CD4-positive, alpha-beta T cell treated with Interleukin-6 for 4 hours (primary cell): ENCODE results near the gene NPVF.

Source experiments
- DNase-seq: peaks from one replicate; pipeline ENCODE4 v3.0.0-alpha.2; 2020; ENCODE audit warnings: mixed read lengths

The NPVF gene

GRCh38 chr7:25223206-25223605, 5.1 kb downstream of the NPVF start:
- no peak for DNase-seq

GRCh38 chr7:25222666-25223065, 5.6 kb downstream of the NPVF start:
- DNase-seq: no peak

GRCh38 chr7:25221009-25221408, 7.3 kb downstream of the NPVF start:
- no peak for DNase-seq

DNA sequence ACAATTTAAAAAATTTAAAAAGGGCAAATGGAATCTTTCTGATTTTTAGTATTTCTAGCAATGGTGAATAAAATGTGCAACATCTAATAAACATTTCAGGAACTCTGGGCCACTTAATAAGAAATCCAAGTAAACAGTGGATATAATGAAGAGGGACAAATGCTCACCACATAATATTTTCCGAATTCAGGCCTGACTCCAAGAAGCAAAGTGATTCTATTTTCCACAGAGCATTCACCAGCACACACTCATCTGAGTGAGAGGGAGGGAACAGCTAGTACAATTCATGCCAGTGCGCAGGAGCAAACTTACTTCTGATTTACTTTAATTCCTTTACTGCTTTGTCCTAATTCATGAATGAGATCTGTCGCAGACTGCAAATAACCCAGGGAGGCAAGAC, 10.1 kb downstream of the NPVF start:
- no peak for DNase-seq

DNA sequence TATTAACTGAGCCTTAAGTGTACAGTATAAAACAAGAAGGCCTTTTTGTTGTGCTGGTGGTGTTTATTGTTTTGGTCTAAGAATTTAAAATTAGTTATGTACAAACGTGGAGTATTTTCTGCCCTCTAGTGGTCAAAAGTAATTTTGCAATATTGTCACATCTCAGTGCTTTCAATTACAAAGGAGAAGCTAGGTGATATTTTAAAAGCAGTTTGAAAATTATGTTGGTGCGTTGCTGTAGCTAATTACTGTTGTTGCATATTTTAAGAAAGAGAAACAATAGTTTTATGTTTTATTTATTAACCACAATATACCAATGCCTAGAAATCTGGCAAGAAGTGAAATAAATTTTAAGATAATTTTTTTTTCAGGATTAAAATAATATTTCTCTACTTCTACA, 11.4 kb downstream of the NPVF start:
- DNase-seq: no peak

DNA sequence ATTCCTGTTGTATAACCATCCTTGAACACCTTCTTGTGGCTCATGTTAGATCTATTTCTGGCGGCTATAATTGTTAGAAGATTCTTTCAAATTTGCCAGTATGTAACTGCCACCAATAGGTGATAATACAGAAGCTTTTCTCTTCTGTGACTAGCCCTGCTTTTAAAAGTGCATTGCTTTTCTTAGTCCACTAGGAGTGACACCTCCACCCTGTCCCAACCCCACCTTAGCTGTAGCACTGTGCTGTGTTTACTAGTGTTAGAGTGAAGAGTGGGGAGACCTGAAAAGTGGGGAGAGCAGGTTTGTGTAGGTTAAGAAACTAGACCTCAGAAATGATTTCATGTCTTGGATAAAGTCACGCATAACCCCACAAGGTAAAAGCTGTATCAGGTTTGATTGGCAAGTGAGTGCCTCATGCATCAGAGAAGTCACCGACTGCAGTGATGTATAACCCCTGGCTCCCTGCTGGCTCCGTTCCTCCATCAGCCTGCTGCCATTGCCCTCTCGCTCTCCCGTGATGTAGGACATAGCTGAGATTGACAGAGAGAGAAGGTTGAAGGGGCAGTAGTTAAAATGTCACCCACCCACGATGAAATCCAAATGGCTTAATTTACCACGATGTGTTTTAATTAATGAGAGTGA, 12.5 kb downstream of the NPVF start:
- DNase-seq: no peak

DNA sequence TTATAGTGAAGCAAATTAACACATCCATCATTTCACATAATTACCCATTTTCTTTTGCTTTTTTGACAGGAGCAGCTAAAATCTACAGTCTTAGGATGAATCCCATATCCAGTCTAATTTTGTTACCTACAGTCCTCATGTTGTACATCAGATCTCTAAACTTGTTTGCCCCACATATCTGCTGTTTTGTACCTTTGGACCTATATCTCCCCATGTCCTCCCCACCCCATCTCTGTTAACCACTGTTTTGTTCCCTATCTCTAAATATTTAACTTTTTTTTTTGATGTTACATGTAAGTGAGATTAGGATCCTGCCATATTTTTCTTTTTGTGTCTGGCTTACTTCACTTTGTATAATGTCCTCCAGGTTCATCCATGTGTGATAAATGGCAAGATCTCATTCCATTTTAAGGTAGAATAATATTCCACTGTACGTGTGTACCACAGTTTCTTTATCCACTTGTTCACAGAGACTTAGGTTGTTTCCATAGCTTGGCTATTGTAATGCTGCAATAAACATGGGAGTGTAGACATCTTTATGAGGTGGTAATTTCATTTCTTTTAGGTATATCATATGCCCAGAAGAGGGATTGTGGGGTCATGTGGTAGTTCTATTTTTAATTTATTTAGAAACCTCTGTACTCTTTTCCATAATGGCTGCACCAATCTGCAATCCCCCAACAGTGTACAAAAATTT, 19.6 kb downstream of the NPVF start:
- DNase-seq: no peak

- DNase-seq: no peak
Observed at GRCh38 chr7:25207887-25208286, 20.4 kb downstream of the NPVF start.

DNA sequence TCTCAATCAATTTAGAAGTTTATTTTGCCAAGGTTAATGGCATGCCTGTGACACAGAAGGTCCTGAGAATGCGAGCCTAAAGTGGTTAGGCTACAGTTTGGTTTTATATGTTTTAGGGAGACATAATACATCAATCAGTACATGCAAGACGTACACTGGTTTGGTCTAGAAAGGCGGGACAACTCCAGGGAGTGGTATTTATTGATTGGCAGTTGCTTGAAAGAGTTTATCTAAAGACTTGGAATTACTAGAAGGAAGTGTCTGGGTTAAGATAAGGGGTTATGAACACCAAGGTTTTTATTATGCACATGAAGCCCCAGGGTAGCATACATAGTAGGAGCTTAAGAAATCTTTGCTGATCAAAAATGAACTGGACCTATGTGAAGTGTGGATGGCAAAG, 21.5 kb downstream of the NPVF start:
- DNase-seq: no peak

DNA sequence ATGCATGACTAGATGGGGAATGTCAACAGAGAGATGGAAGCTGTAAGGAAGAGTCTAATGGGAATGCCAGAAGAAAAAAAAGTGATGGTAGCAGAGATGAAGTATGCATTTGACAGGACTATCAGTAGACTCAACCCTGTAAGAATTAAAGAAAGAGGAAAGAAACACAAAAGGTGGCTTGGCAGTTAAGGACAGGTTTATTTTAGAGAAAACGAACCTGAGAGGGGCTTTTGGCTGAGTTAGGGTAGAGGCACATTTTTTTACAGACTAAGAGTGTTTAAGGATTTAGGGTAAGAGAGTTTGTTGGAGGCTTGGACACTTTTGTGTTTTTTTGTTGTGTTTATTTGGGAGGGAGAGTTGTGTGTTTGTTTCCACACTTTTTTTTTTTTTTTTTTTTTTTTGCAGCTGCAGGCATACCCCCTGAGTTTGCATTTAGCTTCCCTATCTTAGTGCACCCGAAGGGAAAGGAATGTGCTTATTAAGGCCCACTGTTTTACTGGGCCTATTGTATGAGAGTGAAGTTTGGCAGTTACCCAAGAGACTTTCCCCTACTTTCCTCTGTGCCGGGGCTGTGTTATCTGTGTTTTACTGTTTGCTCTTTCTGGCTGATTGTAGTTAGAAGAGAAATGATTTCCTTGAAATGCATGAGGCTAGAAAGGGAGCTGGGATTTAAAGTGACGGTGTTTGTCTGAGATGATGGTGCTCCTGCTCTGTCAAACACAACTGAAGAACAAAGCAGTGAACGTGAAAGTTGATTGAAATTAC, 32.0 kb downstream of the NPVF start:
- no peak for DNase-seq

DNA sequence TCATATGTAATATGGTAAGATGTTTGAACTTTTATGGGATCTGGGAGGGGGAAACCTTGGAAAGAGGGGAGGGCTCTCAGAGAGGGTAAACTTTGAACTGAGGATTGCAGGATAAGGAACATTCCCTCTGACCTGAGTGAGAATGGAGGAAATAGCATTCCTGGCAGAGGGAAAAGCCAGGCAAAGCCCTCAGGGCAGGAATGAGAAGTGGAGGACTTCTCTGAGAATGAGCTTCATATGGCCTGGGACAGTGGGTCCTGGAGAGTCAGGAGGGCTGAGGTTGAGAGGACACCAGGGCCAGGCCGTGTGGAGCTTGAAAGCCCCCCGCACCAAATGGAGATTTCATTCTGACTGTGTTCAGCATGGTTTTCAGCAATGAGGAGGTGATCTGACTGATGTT, 34.2 kb downstream of the NPVF start:
- no peak for DNase-seq

DNA sequence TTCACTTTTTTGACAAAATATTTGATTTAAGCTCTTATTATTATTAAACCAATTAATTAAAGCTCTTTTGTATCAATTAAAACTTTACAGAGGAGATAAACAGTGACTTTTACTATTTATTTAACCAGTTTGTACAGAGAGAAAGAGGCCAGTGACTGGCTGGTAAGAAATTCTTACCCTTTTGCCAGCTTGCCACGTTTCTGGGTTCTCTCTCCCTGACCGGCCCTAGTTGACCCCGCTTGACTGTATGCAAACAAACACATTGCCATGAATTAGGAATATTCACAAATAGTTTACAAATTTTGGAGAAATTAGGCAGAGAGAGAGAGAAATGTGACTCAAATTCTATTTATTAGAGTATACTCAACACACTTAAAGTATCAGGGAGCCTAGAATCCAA, 36.2 kb downstream of the NPVF start:
- no peak for DNase-seq

- DNase-seq: no peak
Observed at GRCh38 chr7:25189197-25189596, 39.1 kb downstream of the NPVF start.

GRCh38 chr7:25187932-25188331, 40.4 kb downstream of the NPVF start:
- DNase-seq: no peak

DNA sequence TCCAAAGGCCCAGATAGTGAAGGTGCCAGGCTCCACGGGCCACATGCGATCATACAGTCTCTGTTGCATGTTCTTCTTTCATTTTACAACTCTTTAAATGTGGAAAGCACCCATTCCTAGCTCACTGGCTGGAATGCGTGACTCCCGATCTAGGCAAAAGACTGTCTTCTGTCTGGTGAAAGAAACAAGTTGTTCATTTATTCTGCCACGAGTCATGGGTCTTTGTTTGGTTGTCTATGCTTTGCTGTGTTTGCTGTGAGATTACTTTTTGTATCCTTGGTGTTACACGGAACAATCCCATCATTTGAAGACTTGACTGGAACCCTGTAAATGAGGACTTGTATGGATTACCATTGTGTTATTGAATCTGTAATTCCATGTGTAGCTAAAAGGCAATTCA, 41.9 kb downstream of the NPVF start:
- no peak for DNase-seq

GRCh38 chr7:25181532-25181931, 46.8 kb downstream of the NPVF start:
- DNase-seq: no peak

GRCh38 chr7:25180946-25181345, 47.3 kb downstream of the NPVF start:
- no peak for DNase-seq

DNA sequence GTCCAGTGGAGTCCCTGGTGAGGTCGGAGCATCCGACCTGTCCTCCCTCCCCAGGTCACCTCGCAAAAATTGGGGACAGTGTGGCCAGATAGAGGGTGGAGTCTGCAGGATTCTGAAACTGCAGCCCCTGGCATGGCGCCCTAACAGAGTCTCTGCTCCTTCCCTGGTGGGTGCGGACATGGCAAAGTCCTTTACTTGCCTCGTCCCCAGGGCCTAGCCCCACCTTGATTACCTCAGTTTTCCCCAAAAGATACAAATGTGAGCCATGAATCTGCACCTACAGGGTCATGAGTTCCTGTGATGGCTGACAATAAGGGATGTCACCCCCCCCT, 47.7 kb downstream of the NPVF start:
- no peak for DNase-seq

GRCh38 chr7:25179771-25180591, 48.3 kb downstream of the NPVF start:
- DNase-seq: peak; percentile 95

DNA sequence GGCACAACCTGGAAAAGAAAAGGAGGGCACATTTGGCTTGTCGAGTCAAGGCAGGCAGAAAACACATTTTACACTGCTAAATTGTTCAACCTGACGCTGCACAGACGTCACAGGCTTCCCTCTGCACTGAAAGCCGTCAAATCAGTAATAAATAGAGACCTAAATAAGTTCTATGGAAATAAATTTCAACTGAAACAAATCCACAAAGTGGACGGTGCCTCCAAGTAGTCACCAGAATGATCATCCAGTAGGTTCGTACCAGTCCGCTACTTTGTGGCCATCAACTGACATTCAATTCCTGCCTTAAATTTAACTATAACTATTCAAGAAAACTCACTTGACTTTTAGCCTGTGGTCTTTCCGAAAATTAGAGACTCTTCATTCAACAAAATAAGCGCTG, 49.0 kb downstream of the NPVF start:
- no peak for DNase-seq
